ENCODE results near the gene GALNT8.

GALNT8 gene

GRCh38 chr12:4719821-4720636 is at the start of gene GALNT8:
GALNT8 (plus strand) TSS chr12:4720400; CDS start chr12:4720678, 278 bp downstream.
- H3K4me1 ChIP-seq (ENCODE audit: insufficient read depth, low read length), result no peaks in the 10 kb centered on the region
- no peak within 1 kb of the TSS for H3K4me3 ChIP-seq (ENCODE audit: low read depth in 1 of 2, low read length in 2 of 2)
- no peaks in the 10 kb centered on the region for H3K9me3 ChIP-seq (ENCODE audit: low read length)
- H3K27ac ChIP-seq (ENCODE audit: low read depth, low read length), result no peak within 1 kb of the TSS
- no peak within 1 kb of the TSS for H3K9ac ChIP-seq (ENCODE audit: low read length)
- no peaks in the 10 kb centered on the region for H3K27me3 ChIP-seq (ENCODE audit: control insufficient read depth in 1 of 2, insufficient read depth in 2 of 2, low read length in 2 of 2)
- no peaks in the 10 kb centered on the region for H3K36me3 ChIP-seq (ENCODE audit: insufficient read depth, low read length)

GRCh38 chr12:4679711-4680110 is 40.5 kb upstream of the GALNT8 start:
- H3K9me3 ChIP-seq (ENCODE audit: low read length), result no peaks in the 10 kb centered on the region
- no peak overlapping the region for H3K4me3 ChIP-seq (ENCODE audit: low read depth in 1 of 2, low read length in 2 of 2)
- H3K4me1 ChIP-seq (ENCODE audit: insufficient read depth, low read length), result no peaks in the 10 kb centered on the region
- H3K9ac ChIP-seq (ENCODE audit: low read length), result no peak overlapping the region
- H3K27ac ChIP-seq (ENCODE audit: low read depth, low read length), result no peak overlapping the region
- H3K36me3 ChIP-seq (ENCODE audit: insufficient read depth, low read length), result peaks cover 29% of the 10 kb centered on the region
- no peaks in the 10 kb centered on the region for H3K27me3 ChIP-seq (ENCODE audit: control insufficient read depth in 1 of 2, insufficient read depth in 2 of 2, low read length in 2 of 2)

- no peak overlapping the region for H3K9ac ChIP-seq (ENCODE audit: low read length)
- H3K36me3 ChIP-seq (ENCODE audit: insufficient read depth, low read length), result peaks cover 41% of the 10 kb centered on the region
- no peaks in the 10 kb centered on the region for H3K9me3 ChIP-seq (ENCODE audit: low read length)
- no peaks in the 10 kb centered on the region for H3K4me1 ChIP-seq (ENCODE audit: insufficient read depth, low read length)
- H3K27me3 ChIP-seq (ENCODE audit: control insufficient read depth in 1 of 2, insufficient read depth in 2 of 2, low read length in 2 of 2), result no peaks in the 10 kb centered on the region
- H3K4me3 ChIP-seq (ENCODE audit: low read depth in 1 of 2, low read length in 2 of 2), result no peak overlapping the region
- no peak overlapping the region for H3K27ac ChIP-seq (ENCODE audit: low read depth, low read length)
Observed at GRCh38 chr12:4681732-4682131, 38.5 kb upstream of the GALNT8 start.

GRCh38 chr12:4685317-4685716 is 34.9 kb upstream of the GALNT8 start:
- peaks cover 46% of the 10 kb centered on the region for H3K36me3 ChIP-seq (ENCODE audit: insufficient read depth, low read length)

GRCh38 chr12:4690760-4691159 is 29.4 kb upstream of the GALNT8 start:
- no peak overlapping the region for H3K4me3 ChIP-seq (ENCODE audit: low read depth in 1 of 2, low read length in 2 of 2)
- no peaks in the 10 kb centered on the region for H3K27me3 ChIP-seq (ENCODE audit: control insufficient read depth in 1 of 2, insufficient read depth in 2 of 2, low read length in 2 of 2)
- no peaks in the 10 kb centered on the region for H3K9me3 ChIP-seq (ENCODE audit: low read length)
- H3K27ac ChIP-seq (ENCODE audit: low read depth, low read length), result no peak overlapping the region
- H3K9ac ChIP-seq (ENCODE audit: low read length), result no peak overlapping the region
- peaks cover 12% of the 10 kb centered on the region for H3K36me3 ChIP-seq (ENCODE audit: insufficient read depth, low read length)
- H3K4me1 ChIP-seq (ENCODE audit: insufficient read depth, low read length), result no peaks in the 10 kb centered on the region

More at GRCh38 chr12:4685317-4685716, 34.9 kb upstream of the GALNT8 start:
- H3K27me3 ChIP-seq (ENCODE audit: control insufficient read depth in 1 of 2, insufficient read depth in 2 of 2, low read length in 2 of 2), result no peaks in the 10 kb centered on the region
- H3K9me3 ChIP-seq (ENCODE audit: low read length), result no peaks in the 10 kb centered on the region
- H3K4me1 ChIP-seq (ENCODE audit: insufficient read depth, low read length), result no peaks in the 10 kb centered on the region
- no peak overlapping the region for H3K4me3 ChIP-seq (ENCODE audit: low read depth in 1 of 2, low read length in 2 of 2)
- no peak overlapping the region for H3K9ac ChIP-seq (ENCODE audit: low read length)
- H3K27ac ChIP-seq (ENCODE audit: low read depth, low read length), result no peak overlapping the region

- H3K4me1 ChIP-seq (ENCODE audit: insufficient read depth, low read length), result no peaks in the 10 kb centered on the region
- no peaks in the 10 kb centered on the region for H3K27me3 ChIP-seq (ENCODE audit: control insufficient read depth in 1 of 2, insufficient read depth in 2 of 2, low read length in 2 of 2)
- H3K4me3 ChIP-seq (ENCODE audit: low read depth in 1 of 2, low read length in 2 of 2), result no peak overlapping the region
- H3K27ac ChIP-seq (ENCODE audit: low read depth, low read length), result no peak overlapping the region
- no peaks in the 10 kb centered on the region for H3K9me3 ChIP-seq (ENCODE audit: low read length)
- no peaks in the 10 kb centered on the region for H3K36me3 ChIP-seq (ENCODE audit: insufficient read depth, low read length)
- no peak overlapping the region for H3K9ac ChIP-seq (ENCODE audit: low read length)
Observed at GRCh38 chr12:4700621-4701026, 19.6 kb upstream of the GALNT8 start.

GRCh38 chr12:4701395-4702190 is 18.6 kb upstream of the GALNT8 start:
- Histone ChIP-seq H3K9me3 (ENCODE audit: low read length) (no peaks in the 10 kb centered on the region), H3K27me3 (ENCODE audit: control insufficient read depth in 1 of 2, insufficient read depth in 2 of 2, low read length in 2 of 2) (no peaks in the 10 kb centered on the region), H3K4me3 (ENCODE audit: low read depth in 1 of 2, low read length in 2 of 2) (no peak overlapping the region), H3K4me1 (ENCODE audit: insufficient read depth, low read length) (no peaks in the 10 kb centered on the region), H3K27ac (ENCODE audit: low read depth, low read length) (no peak overlapping the region), H3K36me3 (ENCODE audit: insufficient read depth, low read length) (no peaks in the 10 kb centered on the region), H3K9ac (ENCODE audit: low read length) (no peak overlapping the region)

GRCh38 chr12:4703676-4704075 is 16.5 kb upstream of the GALNT8 start:
- H3K36me3 ChIP-seq (ENCODE audit: insufficient read depth, low read length), result no peaks in the 10 kb centered on the region
- no peak overlapping the region for H3K9ac ChIP-seq (ENCODE audit: low read length)
- H3K27me3 ChIP-seq (ENCODE audit: control insufficient read depth in 1 of 2, insufficient read depth in 2 of 2, low read length in 2 of 2), result no peaks in the 10 kb centered on the region
- H3K4me1 ChIP-seq (ENCODE audit: insufficient read depth, low read length), result no peaks in the 10 kb centered on the region
- no peak overlapping the region for H3K27ac ChIP-seq (ENCODE audit: low read depth, low read length)
- no peak overlapping the region for H3K4me3 ChIP-seq (ENCODE audit: low read depth in 1 of 2, low read length in 2 of 2)
- H3K9me3 ChIP-seq (ENCODE audit: low read length), result no peaks in the 10 kb centered on the region

GRCh38 chr12:4705824-4706223 is 14.4 kb upstream of the GALNT8 start:
- Histone ChIP-seq H3K9ac (ENCODE audit: low read length) (no peak overlapping the region), H3K9me3 (ENCODE audit: low read length) (no peaks in the 10 kb centered on the region), H3K27ac (ENCODE audit: low read depth, low read length) (no peak overlapping the region), H3K4me3 (ENCODE audit: low read depth in 1 of 2, low read length in 2 of 2) (no peak overlapping the region), H3K27me3 (ENCODE audit: control insufficient read depth in 1 of 2, insufficient read depth in 2 of 2, low read length in 2 of 2) (no peaks in the 10 kb centered on the region), H3K4me1 (ENCODE audit: insufficient read depth, low read length) (no peaks in the 10 kb centered on the region), H3K36me3 (ENCODE audit: insufficient read depth, low read length) (no peaks in the 10 kb centered on the region)

GRCh38 chr12:4707306-4707705 is 12.9 kb upstream of the GALNT8 start:
- no peak overlapping the region for H3K27ac ChIP-seq (ENCODE audit: low read depth, low read length)
- no peaks in the 10 kb centered on the region for H3K9me3 ChIP-seq (ENCODE audit: low read length)
- no peaks in the 10 kb centered on the region for H3K27me3 ChIP-seq (ENCODE audit: control insufficient read depth in 1 of 2, insufficient read depth in 2 of 2, low read length in 2 of 2)
- H3K36me3 ChIP-seq (ENCODE audit: insufficient read depth, low read length), result no peaks in the 10 kb centered on the region
- H3K9ac ChIP-seq (ENCODE audit: low read length), result no peak overlapping the region
- no peaks in the 10 kb centered on the region for H3K4me1 ChIP-seq (ENCODE audit: insufficient read depth, low read length)
- H3K4me3 ChIP-seq (ENCODE audit: low read depth in 1 of 2, low read length in 2 of 2), result no peak overlapping the region

GRCh38 chr12:4710113-4710512 is 10.1 kb upstream of the GALNT8 start:
- Histone ChIP-seq H3K4me3 (ENCODE audit: low read depth in 1 of 2, low read length in 2 of 2) (no peak overlapping the region), H3K9me3 (ENCODE audit: low read length) (no peaks in the 10 kb centered on the region), H3K4me1 (ENCODE audit: insufficient read depth, low read length) (no peaks in the 10 kb centered on the region), H3K27ac (ENCODE audit: low read depth, low read length) (no peak overlapping the region), H3K9ac (ENCODE audit: low read length) (no peak overlapping the region), H3K27me3 (ENCODE audit: control insufficient read depth in 1 of 2, insufficient read depth in 2 of 2, low read length in 2 of 2) (no peaks in the 10 kb centered on the region), H3K36me3 (ENCODE audit: insufficient read depth, low read length) (no peaks in the 10 kb centered on the region)

Data from muscle layer of colon (tissue), 2 donors.